ENCODE results near the gene SFTPB.
A peak's percentile ranks its signal among the peaks of the same experiment; 100 is the strongest.
"Not testable (repeated sequence)": the region's sequence is repeated elsewhere in the genome, so short reads cannot be mapped to it uniquely, and the experiment has no call there.

The SFTPB gene

GRCh38 chr2:85659324-85659981 is 8.5 kb downstream of the SFTPB start:
- ATAC-seq (ENCODE audit: insufficient read depth, low read depth): 0 out of 3 replicates have a peak, but pooled peaks have one; percentile 23
- H3K9ac ChIP-seq (ENCODE audit: low read depth, low read length): no peak overlapping the region
- no peaks in the 10 kb centered on the region for H3K27me3 ChIP-seq (ENCODE audit: insufficient read depth, low read length, poor library complexity)
- H3K4me3 ChIP-seq (ENCODE audit: low read depth in 1 of 2, low read length in 2 of 2): no peak overlapping the region
- H3K79me2 ChIP-seq (ENCODE audit: insufficient read depth, low read length): no peaks in the 10 kb centered on the region
- TF ChIP-seq CTCF (IDR thresholded peaks at IDR 0.05; ENCODE audit: borderline replicate concordance, extremely low read depth, low read length, poor library complexity, severe bottlenecking) (no peak), EZH2 (IDR thresholded peaks at IDR 0.05; ENCODE audit: borderline replicate concordance, low read depth, low read length, severe bottlenecking) (no peak)
- no peak overlapping the region for H3K4me2 ChIP-seq (ENCODE audit: insufficient read depth, low read length)
- H4K20me1 ChIP-seq (ENCODE audit: insufficient read depth, low read length): 0 out of 2 replicates have a peak, but pooled peaks cover 3% of the 10 kb centered on the region
- no peak overlapping the region for H2AFZ ChIP-seq (ENCODE audit: low read depth, low read length)
- no peaks in the 10 kb centered on the region for H3K4me1 ChIP-seq (ENCODE audit: insufficient read depth, low read length)
- no peak overlapping the region for H3K27ac ChIP-seq (ENCODE audit: low read length)
- peaks cover 19% of the 10 kb centered on the region; the same call in 1 of the 2 replicates for H3K36me3 ChIP-seq (ENCODE audit: insufficient read depth, low read length)
- no peak for DNase-seq
- H3K9me3 ChIP-seq (ENCODE audit: insufficient read depth, low read length, severe bottlenecking): no peaks in the 10 kb centered on the region

GRCh38 chr2:85657399-85657798 is 10.6 kb downstream of the SFTPB start:
- not testable (repeated sequence) for H3K27ac ChIP-seq (ENCODE audit: low read length); H3K9ac ChIP-seq (ENCODE audit: low read depth, low read length); H3K4me3 ChIP-seq (ENCODE audit: low read depth in 1 of 2, low read length in 2 of 2); H3K4me1 ChIP-seq (ENCODE audit: insufficient read depth, low read length); ATAC-seq (ENCODE audit: insufficient read depth, low read depth); H3K4me2 ChIP-seq (ENCODE audit: insufficient read depth, low read length); H3K27me3 ChIP-seq (ENCODE audit: insufficient read depth, low read length, poor library complexity); H2AFZ ChIP-seq (ENCODE audit: low read depth, low read length); H3K79me2 ChIP-seq (ENCODE audit: insufficient read depth, low read length); H3K9me3 ChIP-seq (ENCODE audit: insufficient read depth, low read length, severe bottlenecking); DNase-seq; H4K20me1 ChIP-seq (ENCODE audit: insufficient read depth, low read length)
- peaks cover 32% of the 10 kb centered on the region for H3K36me3 ChIP-seq (ENCODE audit: insufficient read depth, low read length)

- H3K4me2 ChIP-seq (ENCODE audit: insufficient read depth, low read length): no peak overlapping the region
- H3K27me3 ChIP-seq (ENCODE audit: insufficient read depth, low read length, poor library complexity): no peaks in the 10 kb centered on the region
- H3K36me3 ChIP-seq (ENCODE audit: insufficient read depth, low read length): peaks cover 40% of the 10 kb centered on the region
- H3K79me2 ChIP-seq (ENCODE audit: insufficient read depth, low read length): no peaks in the 10 kb centered on the region
- H3K27ac ChIP-seq (ENCODE audit: low read length): no peak overlapping the region
- no peak for ATAC-seq (ENCODE audit: insufficient read depth, low read depth)
- no peak overlapping the region for H3K4me3 ChIP-seq (ENCODE audit: low read depth in 1 of 2, low read length in 2 of 2)
- H2AFZ ChIP-seq (ENCODE audit: low read depth, low read length): no peak overlapping the region
- H3K9me3 ChIP-seq (ENCODE audit: insufficient read depth, low read length, severe bottlenecking): no peaks in the 10 kb centered on the region
- no peak overlapping the region for H3K9ac ChIP-seq (ENCODE audit: low read depth, low read length)
- no peaks in the 10 kb centered on the region for H4K20me1 ChIP-seq (ENCODE audit: insufficient read depth, low read length)
- DNase-seq: no peak
- TF ChIP-seq CTCF (IDR thresholded peaks at IDR 0.05; ENCODE audit: borderline replicate concordance, extremely low read depth, low read length, poor library complexity, severe bottlenecking): no peak
- no peak for TF ChIP-seq EZH2 (IDR thresholded peaks at IDR 0.05; ENCODE audit: borderline replicate concordance, low read depth, low read length, severe bottlenecking)
- H3K4me1 ChIP-seq (ENCODE audit: insufficient read depth, low read length): no peaks in the 10 kb centered on the region
These were observed 11.5 kb downstream of the SFTPB start for GRCh38 chr2:85656468-85656867.

GRCh38 chr2:85655961-85656417 is 12.0 kb downstream of the SFTPB start:
- ATAC-seq (ENCODE audit: insufficient read depth, low read depth) (0 out of 3 replicates have a peak, but pooled peaks have one; percentile 23), DNase-seq (no peak)
- H3K4me2 ChIP-seq (ENCODE audit: insufficient read depth, low read length): no peak overlapping the region
- peaks cover 42% of the 10 kb centered on the region for H3K36me3 ChIP-seq (ENCODE audit: insufficient read depth, low read length)
- no peak overlapping the region for H3K4me3 ChIP-seq (ENCODE audit: low read depth in 1 of 2, low read length in 2 of 2)
- H3K27ac ChIP-seq (ENCODE audit: low read length): no peak overlapping the region
- no peaks in the 10 kb centered on the region for H3K4me1 ChIP-seq (ENCODE audit: insufficient read depth, low read length)
- H4K20me1 ChIP-seq (ENCODE audit: insufficient read depth, low read length): no peaks in the 10 kb centered on the region
- TF ChIP-seq EZH2 (IDR thresholded peaks at IDR 0.05; ENCODE audit: borderline replicate concordance, low read depth, low read length, severe bottlenecking) (no peak), CTCF (IDR thresholded peaks at IDR 0.05; ENCODE audit: borderline replicate concordance, extremely low read depth, low read length, poor library complexity, severe bottlenecking) (no peak)
- H3K27me3 ChIP-seq (ENCODE audit: insufficient read depth, low read length, poor library complexity): no peaks in the 10 kb centered on the region
- H3K9ac ChIP-seq (ENCODE audit: low read depth, low read length): no peak overlapping the region
- no peaks in the 10 kb centered on the region for H3K9me3 ChIP-seq (ENCODE audit: insufficient read depth, low read length, severe bottlenecking)
- H2AFZ ChIP-seq (ENCODE audit: low read depth, low read length): no peak overlapping the region
- H3K79me2 ChIP-seq (ENCODE audit: insufficient read depth, low read length): no peaks in the 10 kb centered on the region

Data from DND-41 (cell line).